Measurements from ENCODE around the gene PCDHGB1. TPM values are rescaled to one million over a fixed set of nuclear protein-coding genes. Genes with fewer than 3 reads are reported as not detected.
"Not testable (repeated sequence)": the region's sequence is repeated elsewhere in the genome, so short reads cannot be mapped to it uniquely, and the experiment has no call there.

Gene PCDHGB1
- total RNA-seq (under 1 TPM in 1 of 2 experiments, not detected in 1; 0.19 TPM), polyA plus RNA-seq (not detected), total RNA-seq (0 to 0.08 (median 0) reads per million in 6 experiments)

DNA sequence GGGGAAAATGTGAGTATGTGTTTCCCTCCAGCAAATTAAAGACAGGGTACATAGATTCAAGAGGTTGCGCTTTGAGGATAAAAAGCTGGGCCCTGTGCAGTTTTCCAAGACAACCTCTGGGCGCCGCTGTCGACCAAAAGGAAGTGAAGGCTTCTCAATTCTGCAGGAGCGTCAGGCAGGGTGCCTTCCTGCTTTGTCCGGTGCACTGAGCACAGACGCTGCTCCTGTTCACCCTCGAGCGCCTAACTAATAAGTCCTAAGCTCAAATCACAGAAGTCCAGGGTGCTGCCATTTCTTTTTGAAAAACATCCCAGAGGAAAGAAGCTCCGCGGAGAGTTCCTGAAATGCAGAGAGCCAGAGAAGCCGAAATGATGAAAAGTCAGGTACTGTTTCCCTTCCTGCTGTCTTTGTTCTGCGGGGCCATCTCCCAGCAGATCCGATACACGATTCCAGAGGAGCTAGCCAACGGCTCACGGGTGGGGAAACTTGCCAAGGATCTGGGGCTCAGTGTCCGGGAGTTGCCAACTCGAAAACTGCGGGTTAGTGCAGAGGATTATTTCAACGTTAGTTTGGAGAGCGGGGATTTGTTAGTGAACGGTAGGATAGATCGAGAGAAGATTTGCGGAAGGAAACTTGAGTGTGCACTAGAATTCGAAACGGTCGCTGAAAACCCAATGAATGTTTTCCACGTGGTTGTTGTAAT is at the start of gene PCDHGB1:
PCDHGB1 (plus strand) TSS at position 183 of the 703 bp plus-strand sequence; CDS start at position 345, 162 bp downstream.
- peak in 3 of 10 donors; percentile 10 to 30 (median 28) for DNase-seq
- peaks cover 24 to 50% (median 28%) of the 10 kb centered on the region in 3 donors for H3K36me3 Mint-ChIP-seq
- peak in 1 of 2 donors; percentile 56 for ATAC-seq
- peaks cover 45 to 96% (median 70%) of the 10 kb centered on the region in 5 donors for H3K27me3 Mint-ChIP-seq
- peaks cover 0 to 2% (median 0%) of the 10 kb centered on the region in 4 donors for H3K4me1 Mint-ChIP-seq
- H3K4me3 Mint-ChIP-seq, result peak within 1 kb of the TSS in 8 of 10 donors; percentile 12 to 76 (median 58)
- H3K9me3 Mint-ChIP-seq, result peaks cover 7 to 81% (median 38%) of the 10 kb centered on the region in 9 donors
- POLR2A ChIA-PET, result no interaction called here
- no peak within 1 kb of the TSS for H3K27ac Mint-ChIP-seq

DNA sequence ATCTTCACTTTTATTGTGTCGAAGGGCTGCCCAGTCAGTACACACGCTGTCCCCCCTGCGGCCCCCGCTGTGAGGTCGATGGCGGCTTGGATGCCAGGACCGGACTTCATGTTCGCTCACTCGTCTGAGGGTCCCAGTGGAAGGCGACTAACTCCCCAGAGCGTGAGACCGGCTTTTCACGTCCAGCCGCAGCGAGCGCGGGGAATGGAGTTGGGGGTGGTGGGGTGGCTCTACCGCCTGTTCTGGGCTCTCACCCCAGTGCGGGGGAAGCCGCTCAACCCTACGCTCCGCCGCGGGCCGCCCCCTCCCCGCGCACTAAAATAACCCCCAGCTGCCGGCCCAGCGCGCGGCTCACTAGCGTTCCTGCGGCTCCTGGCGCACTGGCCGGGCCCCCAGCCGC is 46.1 kb upstream of the PCDHGB1 start, which contains the start of gene SLC25A2:
SLC25A2 (minus strand) TSS at position 294 of the 400 bp plus-strand sequence; CDS start at position 110, 184 bp downstream.
- Mint-ChIP-seq H3K4me1 (peaks cover 0 to 2% (median 0%) of the 10 kb centered on the region in 4 donors), H3K27me3 (no peaks in the 10 kb centered on the region), H3K36me3 (peaks cover 9 to 72% (median 54%) of the 10 kb centered on the region in 3 donors), H3K9me3 (peaks cover 0 to 94% (median 31%) of the 10 kb centered on the region in 9 donors), H3K27ac (no peak within 1 kb of the TSS), H3K4me3 (no peak within 1 kb of the TSS)
- DNase-seq (no peak), ATAC-seq (no peak)
- POLR2A ChIA-PET, result no interaction called here

DNA sequence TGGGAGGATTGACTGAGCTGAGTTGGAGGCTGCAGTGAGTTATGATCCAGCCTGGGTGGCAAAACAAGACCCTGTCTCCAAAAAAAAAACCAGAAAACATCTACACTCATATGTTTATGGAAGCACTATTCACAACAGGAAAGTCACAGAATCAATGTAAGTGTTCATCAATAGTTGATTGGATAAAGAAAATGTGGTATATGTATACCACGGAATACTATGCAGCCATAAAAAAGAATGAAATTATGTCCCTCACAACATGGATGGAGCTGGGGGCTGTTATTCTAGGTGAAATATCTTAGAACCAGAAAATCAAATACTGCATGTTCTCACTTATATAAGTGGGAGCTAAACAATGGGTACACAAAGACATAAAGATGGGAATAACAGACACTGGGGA is 43.3 kb upstream of the PCDHGB1 start:
- ATAC-seq, result no peak
- peak overlapping the region in 1 of 10 donors; percentile 29 for H3K27ac Mint-ChIP-seq
- no peaks in the 10 kb centered on the region for H3K27me3 Mint-ChIP-seq
- peaks cover 3 to 94% (median 39%) of the 10 kb centered on the region in 9 donors for H3K9me3 Mint-ChIP-seq
- no peak overlapping the region for H3K4me3 Mint-ChIP-seq
- POLR2A ChIA-PET, result no interaction called here
- peaks cover 0 to 2% (median 0%) of the 10 kb centered on the region in 4 donors for H3K4me1 Mint-ChIP-seq
- H3K36me3 Mint-ChIP-seq, result peaks cover 11 to 67% (median 48%) of the 10 kb centered on the region in 3 donors
- no peak for DNase-seq

DNA sequence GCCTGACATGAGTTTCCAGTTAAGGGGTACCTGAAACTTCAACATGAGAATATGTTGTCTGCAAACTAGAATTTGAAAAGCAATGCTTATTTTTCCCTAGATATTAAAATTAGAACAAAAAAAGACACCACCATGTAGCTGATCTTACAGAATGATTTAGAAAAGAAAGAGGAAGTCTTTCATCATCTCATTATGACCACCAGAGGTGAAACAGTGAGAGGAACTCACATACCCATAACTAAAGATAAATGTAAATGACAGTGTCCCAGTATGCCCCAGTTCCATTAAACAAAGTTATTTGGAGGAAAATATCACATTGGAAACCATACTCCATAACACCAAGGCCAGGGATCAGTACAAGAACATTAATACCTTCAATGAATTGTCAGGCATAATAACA is 36.2 kb upstream of the PCDHGB1 start:
- H3K27me3 Mint-ChIP-seq, result no peaks in the 10 kb centered on the region
- H3K27ac Mint-ChIP-seq, result no peak overlapping the region
- POLR2A ChIA-PET, result no interaction called here
- H3K9me3 Mint-ChIP-seq, result peaks cover 19 to 99% (median 58%) of the 10 kb centered on the region in 9 donors
- DNase-seq (no peak), ATAC-seq (no peak)
- peaks cover 4 to 11% (median 7%) of the 10 kb centered on the region in 4 donors for H3K4me1 Mint-ChIP-seq
- peaks cover 33 to 86% (median 58%) of the 10 kb centered on the region in 3 donors for H3K36me3 Mint-ChIP-seq
- H3K4me3 Mint-ChIP-seq, result no peak overlapping the region

DNA sequence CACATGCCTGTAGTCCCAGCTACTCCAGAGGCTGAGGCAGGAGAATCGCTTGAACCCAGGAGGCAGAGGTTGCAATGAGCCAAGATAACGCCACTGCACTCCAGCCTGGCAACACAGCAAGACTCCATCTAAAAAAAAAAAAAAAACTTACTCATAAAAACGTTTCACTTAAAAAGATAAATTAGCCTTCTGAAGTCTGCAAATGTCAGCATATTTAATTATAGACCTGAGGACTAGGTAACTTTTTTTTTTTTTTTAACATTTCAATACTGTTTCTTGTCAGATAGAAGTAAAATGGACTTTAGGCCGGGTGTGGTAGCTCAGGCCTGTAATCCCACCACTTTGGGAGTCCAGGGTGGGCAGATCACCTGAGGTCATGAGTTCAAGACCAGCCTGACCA is 32.9 kb upstream of the PCDHGB1 start:
- not testable (repeated sequence) for H3K4me3 Mint-ChIP-seq, ATAC-seq, DNase-seq, H3K27me3 Mint-ChIP-seq
- H3K27ac Mint-ChIP-seq, result peak overlapping the region in 1 of 10 donors; percentile 9
- peaks cover 42 to 92% (median 65%) of the 10 kb centered on the region in 3 donors for H3K36me3 Mint-ChIP-seq
- H3K4me1 Mint-ChIP-seq, result peaks cover 20 to 36% (median 29%) of the 10 kb centered on the region in 4 donors
- peaks cover 18 to 99% (median 67%) of the 10 kb centered on the region in 9 donors for H3K9me3 Mint-ChIP-seq
- POLR2A ChIA-PET, result interaction anchor here (0.7 kb wide), 1 partner anchor 755 kb away, joined by 5 read pairs; no protein-coding TSS in a partner anchor

DNA sequence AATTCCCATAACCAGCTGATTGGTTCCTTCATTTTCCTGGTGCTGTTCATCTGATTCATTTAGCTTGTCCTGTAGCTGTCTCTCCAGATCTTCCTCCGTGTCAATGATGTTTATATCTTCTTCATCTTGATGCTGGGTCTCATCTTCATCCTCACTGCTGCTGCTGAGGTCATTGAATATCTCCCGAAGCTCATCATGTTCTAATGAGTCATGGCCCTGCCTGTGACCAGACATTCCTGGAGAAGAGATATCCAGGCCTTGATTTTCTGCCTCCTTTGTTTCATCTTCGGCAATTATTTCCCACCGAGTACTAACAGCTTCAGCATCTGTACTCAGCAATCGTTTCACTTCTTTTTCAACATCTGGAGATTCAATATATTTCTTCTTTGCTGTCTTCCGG is 30.7 kb upstream of the PCDHGB1 start:
- Mint-ChIP-seq H3K4me3 (peak overlapping the region in 9 of 10 donors; percentile 29 to 100 (median 97)), H3K36me3 (peaks cover 36 to 81% (median 48%) of the 10 kb centered on the region in 3 donors), H3K27ac (peak overlapping the region in 3 of 10 donors; percentile 11 to 100 (median 14)), H3K4me1 (peaks cover 20 to 36% (median 29%) of the 10 kb centered on the region in 4 donors), H3K9me3 (peaks cover 17 to 90% (median 57%) of the 10 kb centered on the region in 9 donors), H3K27me3 (peaks cover 0 to 1% (median 0%) of the 10 kb centered on the region in 5 donors)
- ATAC-seq, result no peak
- no peak for DNase-seq
- POLR2A ChIA-PET, result interaction anchor here (0.6 to 1.9 kb wide), 3 partner anchors 59 to 318 kb away, joined by 4 to 9 read pairs (median 5); partner anchors contain the start of genes HDAC3 and RELL2

DNA sequence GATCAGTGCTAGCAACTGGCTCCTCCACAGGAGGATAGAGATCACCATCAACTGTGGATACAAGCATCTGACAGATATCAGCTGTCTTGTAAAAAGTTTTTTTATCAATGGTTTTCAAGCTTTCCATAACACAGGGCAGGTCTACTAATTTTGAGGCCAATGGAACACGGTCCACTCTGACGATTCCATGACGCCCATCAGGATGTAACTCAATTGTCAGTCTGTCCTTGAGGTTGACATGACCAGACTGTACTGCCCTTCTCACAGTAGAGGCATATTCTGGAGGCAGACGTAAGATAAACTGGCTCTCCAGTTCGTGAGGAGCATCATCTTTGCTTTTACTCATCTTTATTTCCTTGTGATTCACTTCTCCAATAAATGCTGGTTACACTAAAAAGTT is 30.2 kb upstream of the PCDHGB1 start:
- POLR2A ChIA-PET, result interaction anchor here (0.6 to 1.9 kb wide), 13 partner anchors 60 to 772 kb away, joined by 4 to 13 read pairs (median 5); partner anchors contain the start of genes DIAPH1, EIF4EBP3, HDAC3 and IK
- Mint-ChIP-seq H3K4me3 (peak overlapping the region; percentile 92 to 100 (median 98)), H3K27me3 (peaks cover 0 to 2% (median 1%) of the 10 kb centered on the region in 5 donors), H3K27ac (peak overlapping the region in 7 of 10 donors; percentile 97 to 100 (median 99)), H3K4me1 (peaks cover 20 to 36% (median 29%) of the 10 kb centered on the region in 4 donors), H3K36me3 (peaks cover 36 to 79% (median 43%) of the 10 kb centered on the region in 3 donors), H3K9me3 (peaks cover 12 to 87% (median 54%) of the 10 kb centered on the region in 9 donors)
- ATAC-seq (no peak), DNase-seq (no peak)

DNA sequence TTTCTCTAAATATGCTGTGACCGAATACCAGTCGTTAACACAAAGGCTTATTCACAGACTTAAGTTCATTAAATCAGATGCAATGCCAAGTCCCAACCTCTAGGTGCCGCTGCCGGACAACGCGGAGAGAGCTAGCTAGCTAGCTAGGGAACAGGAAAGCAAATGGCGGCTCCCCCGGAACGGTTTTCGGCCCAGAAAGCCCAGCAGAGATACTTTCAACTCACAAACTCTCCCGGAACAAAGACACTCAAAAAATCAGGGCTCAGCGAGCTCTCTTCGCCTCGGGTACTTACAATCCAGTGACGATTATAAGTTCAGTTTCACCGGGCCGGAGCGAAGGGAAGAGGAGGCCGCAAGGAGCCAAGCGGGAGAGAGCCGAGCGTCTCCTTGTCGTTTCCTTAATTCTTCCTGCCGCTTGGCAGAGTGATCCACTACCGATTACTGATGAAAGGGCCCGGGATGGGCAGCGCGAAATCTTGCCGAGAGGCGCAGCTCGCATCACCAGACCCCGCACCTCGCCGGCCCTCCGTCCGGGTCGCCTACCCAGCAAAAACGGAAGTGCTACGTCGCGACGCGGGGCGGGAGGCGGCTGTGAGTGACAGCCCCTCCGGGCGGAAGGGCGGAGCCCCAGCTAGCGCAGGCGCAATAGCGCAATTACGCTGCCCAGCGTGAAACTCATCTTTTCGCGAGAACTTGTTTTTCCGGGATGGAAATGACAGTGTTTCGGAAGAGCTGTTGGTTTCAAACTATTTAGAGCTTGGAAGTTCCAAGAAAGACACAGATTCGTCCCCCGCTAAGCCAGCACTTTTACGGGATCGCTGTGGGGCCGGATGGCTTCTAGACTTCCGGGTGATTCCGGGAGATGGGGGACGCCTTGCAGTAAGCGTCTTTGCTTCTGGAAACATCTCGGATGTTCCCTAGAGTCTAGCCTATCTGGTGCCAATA is 29.4 kb upstream of the PCDHGB1 start, which contains the start of gene TAF7:
TAF7 (minus strand) TSS at position 560 of the 945 bp plus-strand sequence. CDS start 740 bp downstream, outside the sequence.
- peak within 1 kb of the TSS; percentile 97 to 100 (median 99) for H3K27ac Mint-ChIP-seq
- DNase-seq (peak; percentile 86 to 96 (median 90)), ATAC-seq (peak; percentile 88 to 89)
- H3K27me3 Mint-ChIP-seq, result peaks cover 0 to 4% (median 1%) of the 10 kb centered on the region in 5 donors
- H3K36me3 Mint-ChIP-seq, result peaks cover 28 to 71% (median 35%) of the 10 kb centered on the region in 3 donors
- H3K4me3 Mint-ChIP-seq, result peak within 1 kb of the TSS; percentile 92 to 100 (median 98)
- H3K4me1 Mint-ChIP-seq, result peaks cover 20 to 31% (median 28%) of the 10 kb centered on the region in 4 donors
- POLR2A ChIA-PET, result interaction anchor here (0.6 to 1.9 kb wide), 18 partner anchors 8 to 773 kb away, joined by 3 to 13 read pairs (median 5); partner anchors contain the start of genes DIAPH1, EIF4EBP3, HDAC3 and IK
- peaks cover 4 to 81% (median 48%) of the 10 kb centered on the region in 9 donors for H3K9me3 Mint-ChIP-seq

DNA sequence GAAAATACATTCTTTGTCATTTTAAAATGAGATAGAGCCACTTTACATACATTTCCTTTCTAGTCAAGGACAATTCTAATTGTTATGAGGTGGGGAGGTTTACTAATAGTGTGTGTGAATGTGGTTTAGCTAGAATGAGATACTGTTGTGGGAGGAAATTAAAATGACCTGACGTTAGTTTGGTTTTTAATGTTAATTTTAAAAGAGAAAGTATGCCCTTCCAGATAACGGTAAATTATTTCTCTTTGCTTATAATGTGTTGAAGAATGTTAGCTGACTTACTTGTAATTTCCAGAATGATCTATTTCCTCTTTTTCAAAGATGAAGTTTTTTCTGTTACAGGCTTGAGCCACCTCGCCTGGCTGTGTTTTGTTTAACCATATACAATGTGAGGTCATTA is 27.6 kb upstream of the PCDHGB1 start:
- ATAC-seq (no peak), DNase-seq (no peak)
- Mint-ChIP-seq H3K9me3 (peaks cover 0 to 78% (median 48%) of the 10 kb centered on the region in 9 donors), H3K27ac (peak overlapping the region in 2 of 10 donors; percentile 58 to 72), H3K36me3 (peaks cover 22 to 57% (median 43%) of the 10 kb centered on the region in 3 donors), H3K27me3 (peaks cover 0 to 17% (median 11%) of the 10 kb centered on the region in 5 donors), H3K4me1 (peaks cover 28 to 39% (median 33%) of the 10 kb centered on the region in 4 donors), H3K4me3 (peak overlapping the region in 3 of 10 donors; percentile 9 to 96 (median 94))
- POLR2A ChIA-PET, result no interaction called here

DNA sequence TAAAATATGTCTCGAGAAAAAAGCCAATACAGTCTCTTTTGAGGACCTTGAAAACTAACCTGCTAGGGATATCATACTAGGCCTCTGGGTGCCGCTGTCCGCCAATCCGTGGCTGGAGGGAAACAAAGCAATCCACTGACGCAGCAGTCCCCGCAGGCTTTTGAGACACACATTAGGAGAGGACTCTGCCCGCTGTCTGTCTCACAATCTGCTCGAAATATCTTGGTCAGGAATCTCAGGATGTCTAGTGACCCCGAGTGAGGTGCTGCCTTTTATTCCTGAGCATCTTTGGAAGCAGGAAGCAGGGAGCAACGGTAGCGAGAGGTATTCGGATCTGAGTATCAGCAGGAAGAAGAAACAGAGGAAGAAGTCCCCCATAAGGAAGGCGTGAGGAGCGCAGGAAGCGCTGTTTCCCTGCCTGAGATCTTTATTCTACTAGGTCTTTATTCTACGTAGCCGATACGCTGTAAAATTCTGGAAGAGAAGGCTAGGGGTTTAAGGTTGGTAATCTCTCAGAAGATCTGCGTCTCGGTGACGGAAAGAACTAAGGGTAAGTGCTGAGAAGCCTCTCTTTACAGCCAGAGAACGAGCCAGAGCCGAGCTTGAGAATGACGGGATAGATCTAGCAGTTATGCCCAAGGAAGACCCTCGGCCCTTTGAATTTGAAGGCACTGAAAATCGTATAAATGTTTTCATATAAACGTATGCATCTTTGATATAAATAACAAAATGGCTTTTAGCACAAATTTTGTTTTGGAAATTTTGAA is 23.6 kb upstream of the PCDHGB1 start:
- peaks cover 8 to 48% (median 41%) of the 10 kb centered on the region in 5 donors for H3K27me3 Mint-ChIP-seq
- peaks cover 6 to 8% (median 7%) of the 10 kb centered on the region in 4 donors for H3K4me1 Mint-ChIP-seq
- peak overlapping the region; percentile 51 to 93 (median 88) for H3K27ac Mint-ChIP-seq
- H3K36me3 Mint-ChIP-seq, result peaks cover 2 to 49% (median 42%) of the 10 kb centered on the region in 3 donors
- peak in 9 of 10 donors; percentile 50 to 81 (median 66) for DNase-seq
- peaks cover 9 to 76% (median 28%) of the 10 kb centered on the region in 9 donors for H3K9me3 Mint-ChIP-seq
- POLR2A ChIA-PET, result interaction anchor here (0.7 kb wide), 1 partner anchor 1344 kb away, joined by 5 read pairs; no protein-coding TSS in a partner anchor
- peak; percentile 96 to 97 for ATAC-seq
- H3K4me3 Mint-ChIP-seq, result peak overlapping the region; percentile 84 to 98 (median 93)
